PC-3 (cell line): ENCODE data around the gene PRDM4.

ENCODE experiments used
- EZH2 ChIP-seq: fragments of 300-600 bp; sonication (generic); IDR thresholded peaks from one replicate; pipeline ENCODE4 v1.6.1; 2017; ENCODE audit warnings: antibody characterized with exemption, mild to moderate bottlenecking, low read length; ENCODE audit not compliant: unreplicated experiment
- TF ChIP-seq, protein P1 (sequence below): fragments of 300-600 bp; sonication (generic); conservative IDR thresholded peaks from 2 replicates; pipeline ENCODE4 v1.5.1; 2017; ENCODE audit warnings: antibody characterized with exemption, low read depth, mild to moderate bottlenecking, low read length

DNA sequence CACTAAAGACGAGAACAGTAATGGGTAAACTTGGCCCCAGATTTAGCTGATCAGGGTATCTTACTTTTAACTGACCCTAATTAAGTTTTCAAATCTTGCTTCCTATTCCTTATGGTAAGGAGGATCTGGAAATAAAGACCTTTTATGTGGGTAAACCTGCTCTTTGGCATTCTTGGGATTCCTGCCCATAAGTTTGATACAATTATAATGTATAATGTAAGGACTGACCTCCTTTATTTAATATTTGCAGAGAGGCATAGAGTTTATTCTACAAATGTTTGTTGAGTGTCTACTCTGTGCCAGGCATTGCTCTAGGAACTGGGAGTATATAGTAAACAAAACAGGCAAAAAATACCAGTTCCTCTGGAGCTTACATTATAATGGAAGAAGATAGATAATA lies 4.4 kb upstream of the PRDM4 start:
- TF ChIP-seq, protein P1, sequence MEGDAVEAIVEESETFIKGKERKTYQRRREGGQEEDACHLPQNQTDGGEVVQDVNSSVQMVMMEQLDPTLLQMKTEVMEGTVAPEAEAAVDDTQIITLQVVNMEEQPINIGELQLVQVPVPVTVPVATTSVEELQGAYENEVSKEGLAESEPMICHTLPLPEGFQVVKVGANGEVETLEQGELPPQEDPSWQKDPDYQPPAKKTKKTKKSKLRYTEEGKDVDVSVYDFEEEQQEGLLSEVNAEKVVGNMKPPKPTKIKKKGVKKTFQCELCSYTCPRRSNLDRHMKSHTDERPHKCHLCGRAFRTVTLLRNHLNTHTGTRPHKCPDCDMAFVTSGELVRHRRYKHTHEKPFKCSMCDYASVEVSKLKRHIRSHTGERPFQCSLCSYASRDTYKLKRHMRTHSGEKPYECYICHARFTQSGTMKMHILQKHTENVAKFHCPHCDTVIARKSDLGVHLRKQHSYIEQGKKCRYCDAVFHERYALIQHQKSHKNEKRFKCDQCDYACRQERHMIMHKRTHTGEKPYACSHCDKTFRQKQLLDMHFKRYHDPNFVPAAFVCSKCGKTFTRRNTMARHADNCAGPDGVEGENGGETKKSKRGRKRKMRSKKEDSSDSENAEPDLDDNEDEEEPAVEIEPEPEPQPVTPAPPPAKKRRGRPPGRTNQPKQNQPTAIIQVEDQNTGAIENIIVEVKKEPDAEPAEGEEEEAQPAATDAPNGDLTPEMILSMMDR = no peak
- no peak for TF ChIP-seq EZH2
